H1 (cell line): ENCODE results near the gene PINLYP. TPM values are rescaled to one million over a fixed set of nuclear protein-coding genes. Genes with fewer than 3 reads are reported as not detected.

ENCODE experiments used
- BCL11A ChIP-seq, 2 experiments: IDR thresholded peaks; one replicate each; pipeline ENCODE4 v1.6.1; 2011; ENCODE audit warnings: low read depth in 2 of 2, low read length in 2 of 2, mild to moderate bottlenecking in 2 of 2
- CHD7 ChIP-seq: fragments of 300-600 bp; sonication (generic); IDR thresholded peaks from 2 replicates; pipeline ENCODE4 v1.7.1; 2012; ENCODE audit warnings: low read length, moderate library complexity, mild to moderate bottlenecking, inconsistent platforms; ENCODE audit not compliant: insufficient replicate concordance
- PHF8 ChIP-seq: fragments of 200-600 bp; sonication (generic); conservative IDR thresholded peaks from 2 replicates; pipeline ENCODE4 v1.7.1; 2012; ENCODE audit warnings: low read depth, mild to moderate bottlenecking, inconsistent platforms, low read length, moderate library complexity
- POLR2A ChIP-seq, 2 experiments: IDR thresholded peaks; 1 replicate in 1 of 2; 2 replicates in 1 of 2; pipeline ENCODE4 v1.6.1; 2011; ENCODE audit warnings: low read depth in 2 of 2, low read length in 2 of 2, mild to moderate bottlenecking in 2 of 2; ENCODE audit errors: control extremely low read depth in 1 of 2
- SAP30 ChIP-seq: fragments of 300-600 bp; sonication (generic); IDR thresholded peaks from 2 replicates; pipeline ENCODE4 v1.7.1; 2012; ENCODE audit warnings: low read length, moderate library complexity, mild to moderate bottlenecking, inconsistent platforms; ENCODE audit not compliant: insufficient read depth, insufficient replicate concordance
- SIX5 ChIP-seq: IDR thresholded peaks from 2 replicates; pipeline ENCODE4 v1.6.1; 2011; ENCODE audit warnings: mild to moderate bottlenecking, low read depth, low read length
- polyA plus RNA-seq, 7 experiments: library from polyadenylated mRNA; depleted of rRNA in 3 of 7; stranded (reverse) in 5 of 7; unstranded in 2 of 7; fragments of >200 nt in 5 of 7; fragments of 200-250 nt in 2 of 7; gene quantifications; 1 replicate in 5 of 7; 2 replicates in 1 of 7; 4 replicates in 1 of 7; pipeline versions ENCODE4 v1.2.1 to v1.2.3, GENCODE V29; 2011 to 2013; ENCODE audit warnings: missing spikeins in 2 of 7, mixed read lengths in 2 of 7
- total RNA-seq: library from RNA; stranded (reverse); fragmentation: NEBNext Ultra II Directional; extraction: Animal tissue kit (Norgen Biotek cat#: 25700); gene quantifications from 2 replicates; pipeline ENCODE4 v1.2.1, GENCODE V29; 2021

Gene PINLYP
- total and polyA plus RNA-seq, 2 of the 8 experiments (the other 6 are each of a cell fraction or from before 2014, with no cell fraction given), result 7.5 to 31.3 TPM

DNA sequence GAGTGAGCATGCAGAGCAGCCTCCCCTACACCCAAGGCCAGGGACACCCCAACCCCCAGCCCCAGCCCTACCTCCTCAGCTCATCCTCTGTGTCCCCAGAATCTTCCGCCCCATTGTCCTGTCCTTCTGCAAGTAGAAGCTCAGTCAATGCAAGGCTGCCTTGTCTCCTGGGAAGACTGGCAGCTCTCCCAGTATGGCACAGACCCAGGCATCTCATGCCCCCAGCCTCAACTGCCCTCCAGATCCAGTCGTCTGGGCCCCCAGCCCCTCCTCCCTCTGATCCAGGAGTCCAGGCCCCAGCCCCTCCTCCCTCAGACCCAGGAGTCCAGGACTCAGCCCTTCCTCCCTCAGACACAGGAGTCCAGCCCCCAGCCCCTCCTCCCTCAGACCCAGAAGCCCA is 29.6 kb upstream of the PINLYP start (continued):
- TF ChIP-seq CHD7 (no peak), PHF8 (no peak), SAP30 (no peak), BCL11A (IDR thresholded peaks at IDR 0.05; ENCODE audit: low read depth in 2 of 2, low read length in 2 of 2) (no peak), POLR2A (IDR thresholded peaks at IDR 0.05; ENCODE audit: control extremely low read depth in 1 of 2, low read depth in 2 of 2, low read length in 2 of 2) (no peak), SIX5 (no peak)
